OCI-LY7 (cell line): ENCODE results near the gene SPATA17. TPM values are rescaled to one million over a fixed set of nuclear protein-coding genes. Genes with fewer than 3 reads are reported as not detected.

Experiments
- BruUV-seq: library from RNA; stranded (reverse); fragments of 400-500 nt; replicated peaks from 2 replicates; lab custom pipeline; 2021; lab: Mats Ljungman, UMichigan
- CTCF ChIA-PET: fragments of 300-600 bp; sonication (Branson Sonifier 250); formaldehyde crosslinking; loops from one replicate; lab custom pipeline; 2022; ENCODE audit warnings: antibody characterized with exemption; ENCODE audit not compliant: unreplicated experiment; lab: Charles Lee
- POLR2A ChIA-PET: fragments of 300-600 bp; sonication (Branson Sonifier 250); formaldehyde crosslinking; loops from one replicate; lab custom pipeline; 2022; ENCODE audit warnings: antibody characterized with exemption; lab: Charles Lee
- DNase-seq: peaks from one replicate; pipeline ENCODE4 v3.0.0-alpha.2; 2015; ENCODE audit warnings: low spot score
- H2AFZ ChIP-seq: fragments of 200-600 bp; sonication (generic), shearing (Covaris generic); 2 replicates; pipeline ENCODE4 v1.6.1; 2014; ENCODE audit warnings: mild to moderate bottlenecking, antibody characterized with exemption, low read length, moderate library complexity
- H3K27ac ChIP-seq: fragments of 200-600 bp; sonication (generic); 2 replicates; pipeline ENCODE4 v1.5.1; 2014; ENCODE audit warnings: mixed run types, low read depth, mild to moderate bottlenecking, moderate library complexity, low read length, inconsistent platforms; ENCODE audit not compliant: poor library complexity, severe bottlenecking
- H3K36me3 ChIP-seq: fragments of 200-600 bp; sonication (generic); 2 replicates; pipeline ENCODE4 v1.6.1; 2014; ENCODE audit warnings: mild to moderate bottlenecking, antibody characterized with exemption, low read length, moderate library complexity, mixed read lengths; ENCODE audit not compliant: insufficient read depth
- H3K4me1 ChIP-seq: fragments of 200-600 bp; sonication (generic); 2 replicates; pipeline ENCODE4 v1.5.1; 2014; ENCODE audit warnings: mild to moderate bottlenecking, low read length; ENCODE audit not compliant: insufficient read depth, poor library complexity, severe bottlenecking
- H3K4me2 ChIP-seq: fragments of 200-600 bp; sonication (generic); 2 replicates; pipeline ENCODE4 v1.6.1; 2014; ENCODE audit warnings: mild to moderate bottlenecking, low read length
- H3K4me3 ChIP-seq: fragments of 200-600 bp; sonication (generic); 2 replicates; pipeline ENCODE4 v1.5.1; 2014; ENCODE audit warnings: mild to moderate bottlenecking, low read depth, low read length; ENCODE audit not compliant: poor library complexity, severe bottlenecking
- H3K79me2 ChIP-seq: fragments of 200-600 bp; sonication (generic); 2 replicates; pipeline ENCODE4 v1.6.1; 2016; ENCODE audit warnings: low read depth, mild to moderate bottlenecking, low read length, moderate library complexity, mixed read lengths; ENCODE audit not compliant: insufficient read depth
- H3K9me2 ChIP-seq: fragments of 200-600 bp; sonication (generic); 2 replicates; pipeline ENCODE4 v1.6.1; 2016; ENCODE audit warnings: mild to moderate bottlenecking, low read length, mixed read lengths; ENCODE audit not compliant: insufficient read depth
- H3K9me3 ChIP-seq: fragments of 200-600 bp; sonication (generic); 2 replicates; pipeline ENCODE4 v1.6.1; 2014; ENCODE audit warnings: mild to moderate bottlenecking, mixed run types, low read length, mixed read lengths
- H4K20me1 ChIP-seq: fragments of 200-600 bp; sonication (generic); 2 replicates; pipeline ENCODE4 v1.6.1; 2014; ENCODE audit warnings: mild to moderate bottlenecking, antibody characterized with exemption, low read length, moderate library complexity, mixed read lengths; ENCODE audit not compliant: insufficient read depth
- CTCF ChIP-seq: fragments of 200-600 bp; sonication (generic); conservative IDR thresholded peaks from 2 replicates; pipeline ENCODE4 v1.5.1; 2014; ENCODE audit warnings: mild to moderate bottlenecking, antibody characterized with exemption, low read length, moderate library complexity, mixed read lengths
- EZH2phosphoT487 ChIP-seq: fragments of 200-600 bp; sonication (generic); IDR thresholded peaks from 2 replicates; pipeline ENCODE4 v1.6.1; 2018; ENCODE audit warnings: low read depth, borderline replicate concordance, mild to moderate bottlenecking, mixed run types, antibody characterized with exemption, low read length, moderate library complexity, mixed read lengths
- intact Hi-C: fragments of 100-400 bp; cut with micrococcal nuclease; formaldehyde crosslinking; loops from one replicate; pipeline ENCODE4 v1.10.0; 2022; ENCODE audit not compliant: unreplicated experiment
- total RNA-seq, 2 experiments: library from RNA; depleted of rRNA in 1 of 2; stranded (reverse); fragments of >200 nt in 1 of 2; shearing (Covaris generic) in 1 of 2; gene quantifications; 2 replicates each; pipeline ENCODE4 v1.2.3, GENCODE V29; 2014 to 2022

SPATA17 gene
- total RNA-seq, 2 experiments from 2014 or later, result not detected

- intact Hi-C loops, result no loop called here
- no peak overlapping the region for H2AFZ ChIP-seq
- H3K9me3 ChIP-seq, result no peaks in the 10 kb centered on the region
- H3K79me2 ChIP-seq, result no peaks in the 10 kb centered on the region
- H3K9me2 ChIP-seq, result no peaks in the 10 kb centered on the region
- H3K36me3 ChIP-seq, result no peaks in the 10 kb centered on the region
- no TSS peak for BruUV-seq
- ChIA-PET POLR2A (no interaction called here), CTCF (no interaction called here)
- H3K27ac ChIP-seq, result no peak overlapping the region
- no peak overlapping the region for H3K4me3 ChIP-seq
- H4K20me1 ChIP-seq, result no peaks in the 10 kb centered on the region
- no peak for DNase-seq
- H3K4me1 ChIP-seq, result no peaks in the 10 kb centered on the region
- H3K4me2 ChIP-seq, result no peak overlapping the region
- TF ChIP-seq EZH2phosphoT487, result no peak
- TF ChIP-seq CTCF, result no peak
Measured at GRCh38 chr1:217813031-217813430, 181.9 kb downstream of the SPATA17 start.

GRCh38 chr1:217837691-217838090 is 206.5 kb downstream of the SPATA17 start:
- TF ChIP-seq EZH2phosphoT487 (no peak), CTCF (no peak)
- no peak overlapping the region for H3K4me2 ChIP-seq
- H3K9me3 ChIP-seq, result no peaks in the 10 kb centered on the region
- DNase-seq, result no peak
- intact Hi-C loops, result no loop called here
- H3K4me3 ChIP-seq, result no peak overlapping the region
- H2AFZ ChIP-seq, result no peak overlapping the region
- BruUV-seq, result no TSS peak
- no peak overlapping the region for H3K27ac ChIP-seq
- ChIA-PET CTCF (no interaction called here), POLR2A (interaction anchor here (0.7 to 1.2 kb wide), 2 partner anchors 9 to 34 kb away, joined by 3 to 4 read pairs; no protein-coding TSS in a partner anchor)
- H3K79me2 ChIP-seq, result no peaks in the 10 kb centered on the region
- no peaks in the 10 kb centered on the region for H3K9me2 ChIP-seq
- no peaks in the 10 kb centered on the region for H4K20me1 ChIP-seq
- no peaks in the 10 kb centered on the region for H3K4me1 ChIP-seq
- H3K36me3 ChIP-seq, result no peaks in the 10 kb centered on the region

GRCh38 chr1:217839161-217839560 is 208.0 kb downstream of the SPATA17 start:
- no TSS peak for BruUV-seq
- ChIA-PET CTCF (no interaction called here), POLR2A (interaction anchor here (1.3 to 1.4 kb wide), 2 partner anchors 9 to 13 kb away, joined by 3 read pairs; no protein-coding TSS in a partner anchor)
- no peaks in the 10 kb centered on the region for H3K36me3 ChIP-seq
- no peak overlapping the region for H3K4me3 ChIP-seq
- intact Hi-C loops, result no loop called here
- H3K79me2 ChIP-seq, result no peaks in the 10 kb centered on the region
- DNase-seq, result no peak
- H2AFZ ChIP-seq, result no peak overlapping the region
- no peaks in the 10 kb centered on the region for H3K9me2 ChIP-seq
- H3K9me3 ChIP-seq, result no peaks in the 10 kb centered on the region
- no peak for TF ChIP-seq EZH2phosphoT487
- no peak for TF ChIP-seq CTCF
- no peaks in the 10 kb centered on the region for H4K20me1 ChIP-seq
- H3K27ac ChIP-seq, result no peak overlapping the region
- H3K4me2 ChIP-seq, result no peak overlapping the region
- H3K4me1 ChIP-seq, result no peaks in the 10 kb centered on the region
